Keratinocyte (primary cell): ENCODE results near the gene CYP19A1. TPM values are rescaled to one million over a fixed set of nuclear protein-coding genes. Genes with fewer than 3 reads are reported as not detected.

ENCODE experiments used
- DNase-seq: peaks from one replicate; pipeline ENCODE4 v3.0.0-alpha.2; 2011; ENCODE audit warnings: low read depth, missing footprints, low spot score
- FAIRE-seq: peaks from 2 replicates; lab custom pipeline; 2011; peaks lifted over from hg19 to GRCh38; lab: Jason Lieb, UNC
- H2AFZ ChIP-seq: 2 replicates; pipeline ENCODE4 v1.6.0; 2012; ENCODE audit warnings: low read length, control low read depth, inconsistent platforms; ENCODE audit not compliant: control insufficient read depth
- H3K27ac ChIP-seq: 2 replicates; pipeline ENCODE4 v1.5.1; 2011; ENCODE audit warnings: low read length; ENCODE audit not compliant: control insufficient read depth, insufficient read depth
- H3K27me3 ChIP-seq: 3 replicates; pipeline ENCODE4 v1.6.0; 2011; ENCODE audit warnings: low read length; ENCODE audit not compliant: control insufficient read depth, insufficient read depth; ENCODE audit errors: extremely low read depth
- H3K36me3 ChIP-seq, 2 experiments: 2 replicates in 1 of 2; 3 replicates in 1 of 2; pipeline ENCODE4 v1.5.1; 2011; ENCODE audit warnings: low read length in 2 of 2, mild to moderate bottlenecking in 1 of 2; ENCODE audit not compliant: control insufficient read depth in 2 of 2, insufficient read depth in 2 of 2; ENCODE audit errors: extremely low read depth in 1 of 2
- H3K4me1 ChIP-seq: 3 replicates; pipeline ENCODE4 v1.5.1; 2011; ENCODE audit warnings: low read length; ENCODE audit not compliant: control insufficient read depth, insufficient read depth; ENCODE audit errors: extremely low read depth
- H3K4me2 ChIP-seq: 3 replicates; pipeline ENCODE4 v1.6.0; 2011; ENCODE audit warnings: low read depth, low read length; ENCODE audit not compliant: control insufficient read depth, insufficient read depth; ENCODE audit errors: extremely low read depth
- H3K4me3 ChIP-seq, 3 experiments: fragments of 200-600 bp in 1 of 3; sonication (generic) in 1 of 3; 2 replicates in 2 of 3; 3 replicates in 1 of 3; pipeline ENCODE4 v1.5.1; 2011 to 2016; ENCODE audit warnings: low read length in 3 of 3, mild to moderate bottlenecking in 3 of 3, control low read depth in 2 of 3, inconsistent platforms in 1 of 3, low read depth in 1 of 3, mixed read lengths in 1 of 3, mixed run types in 1 of 3, moderate library complexity in 1 of 3; ENCODE audit not compliant: control insufficient read depth in 2 of 3, insufficient read depth in 2 of 3; ENCODE audit errors: extremely low read depth in 1 of 3
- H3K79me2 ChIP-seq: 2 replicates; pipeline ENCODE4 v1.6.0; 2012; ENCODE audit warnings: low read length; ENCODE audit not compliant: control insufficient read depth, insufficient read depth
- H3K9ac ChIP-seq: 3 replicates; pipeline ENCODE4 v1.6.0; 2011; ENCODE audit warnings: low read length; ENCODE audit not compliant: control insufficient read depth, insufficient read depth; ENCODE audit errors: extremely low read depth
- H3K9me1 ChIP-seq: 3 replicates; pipeline ENCODE4 v1.6.0; 2011; ENCODE audit warnings: low read length; ENCODE audit not compliant: control insufficient read depth, insufficient read depth; ENCODE audit errors: extremely low read depth
- H3K9me3 ChIP-seq: 2 replicates; pipeline ENCODE4 v1.5.1; 2012; ENCODE audit warnings: low read depth, low read length; ENCODE audit not compliant: control insufficient read depth
- H4K20me1 ChIP-seq: 3 replicates; pipeline ENCODE4 v1.6.0; 2011; ENCODE audit warnings: low read length; ENCODE audit not compliant: control insufficient read depth, insufficient read depth; ENCODE audit errors: extremely low read depth
- CTCF ChIP-seq, 3 experiments: IDR thresholded peaks in 1 of 3; conservative IDR thresholded peaks in 1 of 3; optimal IDR thresholded peaks in 1 of 3; 2 replicates in 2 of 3; 3 replicates in 1 of 3; pipeline versions ENCODE3 to v1.5.1; 2011; ENCODE audit warnings: low read length in 3 of 3, mild to moderate bottlenecking in 3 of 3, moderate library complexity in 2 of 3, control low read depth in 1 of 3, inconsistent platforms in 1 of 3; ENCODE audit not compliant: insufficient read depth in 2 of 3; ENCODE audit errors: extremely low read depth in 1 of 3
- EZH2 ChIP-seq: IDR thresholded peaks from one replicate; pipeline ENCODE4 v1.6.1; 2012; ENCODE audit warnings: inconsistent platforms, mild to moderate bottlenecking, low read length, moderate library complexity
- dilution Hi-C: fragments of 300-500 bp; cut with MboI; formaldehyde crosslinking; loops from one replicate; pipeline ENCODE4 v1.7.0; 2020; ENCODE audit warnings: low sequenced_read_pairs; ENCODE audit not compliant: extremely low pct_ligation_motif_present
- polyA plus RNA-seq, 5 experiments: library from polyadenylated mRNA; depleted of rRNA in 3 of 5; stranded (reverse) in 3 of 5; stranded (forward) in 1 of 5; unstranded in 1 of 5; fragments of >200 nt; gene quantifications; 1 replicate in 1 of 5; 2 replicates in 3 of 5; 3 replicates in 1 of 5; pipeline versions ENCODE4 v1.2.1 to v1.2.3, GENCODE V29; 2011 to 2012; ENCODE audit warnings: missing spikeins in 2 of 5, low read depth in 1 of 5, low replicate concordance in 1 of 5

CYP19A1 gene
- polyA plus RNA-seq, 1 donor (not counting 4 experiments of a cell fraction or from before 2014, with no cell fraction given) = not detected

- FAIRE-seq = no peak
- no peaks in the 10 kb centered on the region for H3K36me3 ChIP-seq
- H3K9me1 ChIP-seq = no peaks in the 10 kb centered on the region
- no peak for DNase-seq
- no peaks in the 10 kb centered on the region for H3K79me2 ChIP-seq
- H3K27ac ChIP-seq = no peak overlapping the region
- H3K4me2 ChIP-seq = no peak overlapping the region
- H3K9ac ChIP-seq = no peak overlapping the region
- dilution Hi-C loops = no loop called here
- H2AFZ ChIP-seq = no peak overlapping the region
- no peak for TF ChIP-seq CTCF (optimal IDR thresholded peaks at IDR 0.05 in 1 of 3, IDR thresholded peaks at IDR 0.05 in 1 of 3, conservative IDR thresholded peaks at IDR 0.05 in 1 of 3; ENCODE audit: extremely low read depth in 1 of 3, insufficient read depth in 2 of 3, low read length in 3 of 3)
- TF ChIP-seq EZH2 = no peak
- peaks cover 7% of the 10 kb centered on the region for H3K4me1 ChIP-seq
- no peaks in the 10 kb centered on the region for H3K27me3 ChIP-seq
- no peak overlapping the region for H3K4me3 ChIP-seq
- H3K9me3 ChIP-seq = no peaks in the 10 kb centered on the region
- no peaks in the 10 kb centered on the region for H4K20me1 ChIP-seq
Measured at GRCh38 chr15:51311510-51311909, 26.9 kb downstream of the CYP19A1 start.

- H3K27ac ChIP-seq = no peak overlapping the region
- FAIRE-seq (no peak), DNase-seq (no peak)
- no peak overlapping the region for H3K9ac ChIP-seq
- no peaks in the 10 kb centered on the region for H3K27me3 ChIP-seq
- no peaks in the 10 kb centered on the region for H3K9me3 ChIP-seq
- H3K4me3 ChIP-seq = no peak overlapping the region
- no peak overlapping the region for H3K4me2 ChIP-seq
- no peaks in the 10 kb centered on the region for H3K36me3 ChIP-seq
- no peak overlapping the region for H2AFZ ChIP-seq
- no peaks in the 10 kb centered on the region for H3K79me2 ChIP-seq
- H4K20me1 ChIP-seq = no peaks in the 10 kb centered on the region
- dilution Hi-C loops = no loop called here
- H3K9me1 ChIP-seq = no peaks in the 10 kb centered on the region
- no peak for TF ChIP-seq EZH2
- no peak for TF ChIP-seq CTCF (optimal IDR thresholded peaks at IDR 0.05 in 1 of 3, IDR thresholded peaks at IDR 0.05 in 1 of 3, conservative IDR thresholded peaks at IDR 0.05 in 1 of 3; ENCODE audit: extremely low read depth in 1 of 3, insufficient read depth in 2 of 3, low read length in 3 of 3)
- peaks cover 7% of the 10 kb centered on the region for H3K4me1 ChIP-seq
Measured at GRCh38 chr15:51310064-51310463, 28.3 kb downstream of the CYP19A1 start.
